ENCODE measurements around the gene CCR5AS.

Gene CCR5AS

DNA sequence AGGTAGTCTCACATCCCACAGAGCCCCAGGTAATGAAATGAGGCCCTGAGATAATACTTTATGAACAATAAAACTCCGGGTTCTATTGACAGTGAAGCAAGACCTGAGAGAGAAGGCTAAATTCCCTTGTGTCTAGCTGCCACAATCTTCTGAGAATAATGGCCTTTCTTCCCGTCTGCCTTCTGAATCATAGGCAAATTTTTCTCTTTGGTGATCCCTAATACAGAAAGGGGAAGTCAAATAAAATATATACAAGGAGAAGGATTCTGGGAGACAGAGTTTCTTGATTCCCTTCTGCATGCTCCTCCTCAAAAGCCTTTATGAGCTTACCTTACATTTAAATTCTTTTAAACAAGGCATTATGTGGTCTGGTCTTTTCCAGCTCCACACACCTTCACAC, 82.8 kb downstream of the CCR5AS start:
- H4K20me1 ChIP-seq (replicated peaks in 1 of 2; ENCODE audit: control insufficient read depth in 1 of 2, insufficient read depth in 2 of 2, low read length in 2 of 2): no peaks in the 10 kb centered on the region

More for the DNA sequence above, 82.8 kb downstream of the CCR5AS start:
- H3K4me2 ChIP-seq (ENCODE audit: insufficient read depth in 1 of 2, low read depth in 2 of 2, low read length in 2 of 2): no peak overlapping the region
- no peak overlapping the region for H3K4me3 ChIP-seq (ENCODE audit: extremely low read depth in 1 of 4, insufficient read depth in 2 of 4, low read depth in 3 of 4, low read length in 4 of 4)
- no peak overlapping the region for H3K9ac ChIP-seq (replicated peaks in 1 of 4; ENCODE audit: extremely low read depth in 1 of 4, low read depth in 3 of 4, low read length in 3 of 4)
- H2AK5ac ChIP-seq (ENCODE audit: low read depth, low read length): no peak overlapping the region
- H3K79me1 ChIP-seq (ENCODE audit: low read depth, low read length): no peaks in the 10 kb centered on the region
- no peak overlapping the region for H3K27ac ChIP-seq (ENCODE audit: low read depth, low read length)
- no peak overlapping the region for H3K18ac ChIP-seq (ENCODE audit: extremely low read depth, low read length)
- no peak overlapping the region for H2BK5ac ChIP-seq (ENCODE audit: low read depth, low read length)
- TF ChIP-seq, protein P1, sequence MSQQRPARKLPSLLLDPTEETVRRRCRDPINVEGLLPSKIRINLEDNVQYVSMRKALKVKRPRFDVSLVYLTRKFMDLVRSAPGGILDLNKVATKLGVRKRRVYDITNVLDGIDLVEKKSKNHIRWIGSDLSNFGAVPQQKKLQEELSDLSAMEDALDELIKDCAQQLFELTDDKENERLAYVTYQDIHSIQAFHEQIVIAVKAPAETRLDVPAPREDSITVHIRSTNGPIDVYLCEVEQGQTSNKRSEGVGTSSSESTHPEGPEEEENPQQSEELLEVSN (IDR thresholded peaks at IDR 0.05): no peak
- no peak for TF ChIP-seq TCF12 (IDR thresholded peaks at IDR 0.05; ENCODE audit: low read depth, low read length)
- H3K23me2 ChIP-seq (ENCODE audit: low read depth, low read length): no peaks in the 10 kb centered on the region
- H2BK12ac ChIP-seq (ENCODE audit: low read depth, low read length): no peak overlapping the region
- 0 out of 4 replicates have a peak, but pooled peaks cover 0 to 4% of the 10 kb centered on the region in 2 experiments for H3K9me3 ChIP-seq (ENCODE audit: insufficient read depth in 2 of 2, low read depth in 1 of 2, low read length in 1 of 2)
- H3K4ac ChIP-seq (replicated peaks; ENCODE audit: insufficient read length, low read depth, low read length): no peak overlapping the region
- H3K4me1 ChIP-seq (replicated peaks in 1 of 4; ENCODE audit: control insufficient read depth in 3 of 4, insufficient read depth in 4 of 4, low read length in 3 of 4): no peaks in the 10 kb centered on the region
- H3K56ac ChIP-seq (replicated peaks; ENCODE audit: insufficient read length, low read depth, low read length): no peak overlapping the region
- no peaks in the 10 kb centered on the region for H3K36me3 ChIP-seq (ENCODE audit: control insufficient read depth in 2 of 4, insufficient read depth in 4 of 4, low read length in 3 of 4)
- H4K8ac ChIP-seq (ENCODE audit: extremely low read depth, insufficient read depth, low read length): no peak overlapping the region
- no peak overlapping the region for H2BK15ac ChIP-seq (ENCODE audit: low read length)
- H2BK120ac ChIP-seq (replicated peaks; ENCODE audit: low read depth, low read length): no peak overlapping the region
- no peak overlapping the region for H2AFZ ChIP-seq (ENCODE audit: low read length)
- H3K79me2 ChIP-seq (ENCODE audit: control insufficient read depth in 1 of 2, insufficient read depth in 2 of 2, low read length in 2 of 2): no peaks in the 10 kb centered on the region
- no peaks in the 10 kb centered on the region for H3K27me3 ChIP-seq (replicated peaks in 1 of 4; ENCODE audit: control insufficient read depth in 3 of 4, extremely low read depth in 1 of 4, insufficient read depth in 3 of 4, low read length in 3 of 4)
- WGBS, 2 experiments (ENCODE audit: extremely low coverage in 1 of 2, insufficient coverage in 1 of 2, insufficient read length in 1 of 2, insufficient replicate concordance in 2 of 2, low coverage in 1 of 2, low lambda C conversion rate in 2 of 2, missing lambda C conversion rate in 1 of 2): 73% methylated on average over 2 of the region's 2 CpGs; no CpG with 5 or more reads in 1 of the 2 experiments
- DNase-seq (ENCODE audit: low read depth in 1 of 2, low spot score in 2 of 2): no peak
- no peak overlapping the region for H4K5ac ChIP-seq (ENCODE audit: insufficient read length, low read depth, low read length)
- no peak overlapping the region for H3K14ac ChIP-seq (ENCODE audit: insufficient read length)
- no peak overlapping the region for H2BK20ac ChIP-seq (ENCODE audit: low read length)
- POLR2A ChIA-PET (ENCODE audit: partially characterized antibody): no interaction called here
- CTCF ChIA-PET (ENCODE audit: partially characterized antibody): interaction anchor here (1.0 kb wide), 1 partner anchor 126 kb away, joined by 3 read pairs; no protein-coding TSS in a partner anchor
- H3K23ac ChIP-seq (ENCODE audit: insufficient read length): no peak overlapping the region
- H4K91ac ChIP-seq (replicated peaks; ENCODE audit: insufficient read length, low read length): no peak overlapping the region
- FAIRE-seq: no peak
